Panc1 (cell line): ENCODE measurements around the gene LAMB4. TPM values are rescaled to one million over a fixed set of nuclear protein-coding genes. Genes with fewer than 3 reads are reported as not detected.

Experiments
- ATAC-seq: fragments of 200-7000 bp; cut with Tn5 transposase; 2 replicates; pipeline ENCODE4 v1.9.1; 2020; ENCODE audit warnings: mild to moderate bottlenecking, moderate library complexity
- BruUV-seq: library from RNA; stranded (reverse); fragments of 400-500 nt; replicated peaks from 2 replicates; lab custom pipeline; 2021; lab: Mats Ljungman, UMichigan
- CTCF ChIA-PET: fragments of 300-600 bp; sonication (Branson Sonifier 250); formaldehyde crosslinking; loops from one replicate; lab custom pipeline; 2022; ENCODE audit warnings: antibody characterized with exemption; lab: Charles Lee
- POLR2A ChIA-PET: fragments of 300-600 bp; sonication (Branson Sonifier 250); formaldehyde crosslinking; loops from one replicate; lab custom pipeline; 2022; ENCODE audit warnings: antibody characterized with exemption; lab: Charles Lee
- DNase-seq: peaks from one replicate; pipeline ENCODE4 v3.0.0-alpha.2; 2010; ENCODE audit warnings: low read depth, low spot score
- H3K27ac ChIP-seq: 2 replicates; pipeline ENCODE4 v1.5.1; 2011; ENCODE audit warnings: mild to moderate bottlenecking, low read length, inconsistent platforms
- H3K27me3 ChIP-seq: fragments of 200-500 bp; sonication (Bioruptor generic); 2 replicates; pipeline ENCODE4 v1.6.0; 2014; ENCODE audit warnings: low read length, inconsistent platforms; ENCODE audit not compliant: control insufficient read depth, insufficient read depth
- H3K36me3 ChIP-seq: fragments of 200-500 bp; sonication (Bioruptor generic); 2 replicates; pipeline ENCODE4 v1.5.1; 2014; ENCODE audit warnings: inconsistent platforms, mild to moderate bottlenecking, low read length, moderate library complexity; ENCODE audit not compliant: control insufficient read depth, insufficient read depth
- H3K4me1 ChIP-seq: 2 replicates; pipeline ENCODE4 v1.5.1; 2011; ENCODE audit warnings: inconsistent platforms, mild to moderate bottlenecking, low read length, moderate library complexity; ENCODE audit not compliant: control insufficient read depth, insufficient read depth
- H3K4me3 ChIP-seq, 2 experiments: 2 replicates each; pipeline ENCODE4 v1.5.1; 2011 to 2012; ENCODE audit warnings: low read depth in 2 of 2, low read length in 2 of 2, mild to moderate bottlenecking in 2 of 2, inconsistent platforms in 1 of 2, moderate library complexity in 1 of 2
- H3K9me3 ChIP-seq: fragments of 200-500 bp; sonication (Bioruptor generic); 2 replicates; pipeline ENCODE4 v1.5.1; 2014; ENCODE audit warnings: low read depth, mild to moderate bottlenecking, inconsistent platforms, low read length, moderate library complexity; ENCODE audit not compliant: control insufficient read depth, insufficient read depth
- POLR2AphosphoS5 ChIP-seq: IDR thresholded peaks from 2 replicates; pipeline ENCODE4 v1.6.1; 2012; ENCODE audit warnings: mild to moderate bottlenecking, low read depth, low read length, moderate library complexity
- SIN3A ChIP-seq: IDR thresholded peaks from 2 replicates; pipeline ENCODE4 v1.6.1; 2012; ENCODE audit warnings: low read depth, mild to moderate bottlenecking, low read length, moderate library complexity, borderline replicate concordance; ENCODE audit not compliant: insufficient read depth
- TCF7L2 ChIP-seq: IDR thresholded peaks from 2 replicates; pipeline ENCODE4 v1.6.1; 2011; ENCODE audit warnings: mild to moderate bottlenecking, low read depth, low read length, inconsistent platforms
- in situ Hi-C: cut with HindIII; loops from 2 replicates; pipeline ENCODE4 v1.10.0; 2016; ENCODE audit warnings: low sequenced_read_pairs, low pct_unique_long_range_greater_than_20kb
- intact Hi-C: fragments of 100-400 bp; cut with micrococcal nuclease; formaldehyde crosslinking; loops from one replicate; pipeline ENCODE4 v1.10.0; 2022; ENCODE audit not compliant: unreplicated experiment
- total RNA-seq: library from RNA; stranded (reverse); gene quantifications from one replicate; pipeline ENCODE4 v1.2.1, GENCODE V29; 2021; ENCODE audit not compliant: unreplicated experiment
- TF ChIP-seq, protein P1 (sequence below), 2 experiments: IDR thresholded peaks; 2 replicates each; pipeline ENCODE4 v1.6.1; 2011 to 2012; ENCODE audit warnings: low read depth in 2 of 2, control low read depth in 1 of 2, low read length in 1 of 2, mild to moderate bottlenecking in 1 of 2, moderate library complexity in 1 of 2; ENCODE audit not compliant: insufficient read depth in 1 of 2
- TF ChIP-seq, protein P2 (sequence below): fragments of 450-650 bp; IDR thresholded peaks from 2 replicates; pipeline ENCODE4 v1.5.1; 2017; ENCODE audit warnings: mild to moderate bottlenecking

The LAMB4 gene
- total RNA-seq, 1 experiment from 2014 or later = not detected

- Histone ChIP-seq H3K36me3 (no peaks in the 10 kb centered on the region), H3K4me3 (no peak overlapping the region), H3K27ac (no peak overlapping the region), H3K9me3 (no peaks in the 10 kb centered on the region), H3K4me1 (peaks cover 26% of the 10 kb centered on the region), H3K27me3 (no peaks in the 10 kb centered on the region)
- in situ Hi-C loops = no loop called here
- ChIA-PET CTCF (no interaction called here), POLR2A (no interaction called here)
- TF ChIP-seq TCF7L2 (peak; percentile 68; the same call in 1 of the 2 replicates), POLR2AphosphoS5 (no peak)
- TF ChIP-seq, protein P1, sequence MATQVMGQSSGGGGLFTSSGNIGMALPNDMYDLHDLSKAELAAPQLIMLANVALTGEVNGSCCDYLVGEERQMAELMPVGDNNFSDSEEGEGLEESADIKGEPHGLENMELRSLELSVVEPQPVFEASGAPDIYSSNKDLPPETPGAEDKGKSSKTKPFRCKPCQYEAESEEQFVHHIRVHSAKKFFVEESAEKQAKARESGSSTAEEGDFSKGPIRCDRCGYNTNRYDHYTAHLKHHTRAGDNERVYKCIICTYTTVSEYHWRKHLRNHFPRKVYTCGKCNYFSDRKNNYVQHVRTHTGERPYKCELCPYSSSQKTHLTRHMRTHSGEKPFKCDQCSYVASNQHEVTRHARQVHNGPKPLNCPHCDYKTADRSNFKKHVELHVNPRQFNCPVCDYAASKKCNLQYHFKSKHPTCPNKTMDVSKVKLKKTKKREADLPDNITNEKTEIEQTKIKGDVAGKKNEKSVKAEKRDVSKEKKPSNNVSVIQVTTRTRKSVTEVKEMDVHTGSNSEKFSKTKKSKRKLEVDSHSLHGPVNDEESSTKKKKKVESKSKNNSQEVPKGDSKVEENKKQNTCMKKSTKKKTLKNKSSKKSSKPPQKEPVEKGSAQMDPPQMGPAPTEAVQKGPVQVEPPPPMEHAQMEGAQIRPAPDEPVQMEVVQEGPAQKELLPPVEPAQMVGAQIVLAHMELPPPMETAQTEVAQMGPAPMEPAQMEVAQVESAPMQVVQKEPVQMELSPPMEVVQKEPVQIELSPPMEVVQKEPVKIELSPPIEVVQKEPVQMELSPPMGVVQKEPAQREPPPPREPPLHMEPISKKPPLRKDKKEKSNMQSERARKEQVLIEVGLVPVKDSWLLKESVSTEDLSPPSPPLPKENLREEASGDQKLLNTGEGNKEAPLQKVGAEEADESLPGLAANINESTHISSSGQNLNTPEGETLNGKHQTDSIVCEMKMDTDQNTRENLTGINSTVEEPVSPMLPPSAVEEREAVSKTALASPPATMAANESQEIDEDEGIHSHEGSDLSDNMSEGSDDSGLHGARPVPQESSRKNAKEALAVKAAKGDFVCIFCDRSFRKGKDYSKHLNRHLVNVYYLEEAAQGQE (IDR thresholded peaks at IDR 0.05; ENCODE audit: insufficient read depth in 1 of 2, low read depth in 2 of 2, low read length in 1 of 2) = no peak
- ATAC-seq (0 out of 2 replicates have a peak, but pooled peaks have one; percentile 42), DNase-seq (no peak)
- no TSS peak for BruUV-seq
- intact Hi-C loops = loop anchor here (10.0 kb wide), 1 partner anchor 77 kb away; no protein-coding TSS in a partner anchor
Observed at GRCh38 chr7:108091461-108091831, 38.7 kb downstream of the LAMB4 start.

DNA sequence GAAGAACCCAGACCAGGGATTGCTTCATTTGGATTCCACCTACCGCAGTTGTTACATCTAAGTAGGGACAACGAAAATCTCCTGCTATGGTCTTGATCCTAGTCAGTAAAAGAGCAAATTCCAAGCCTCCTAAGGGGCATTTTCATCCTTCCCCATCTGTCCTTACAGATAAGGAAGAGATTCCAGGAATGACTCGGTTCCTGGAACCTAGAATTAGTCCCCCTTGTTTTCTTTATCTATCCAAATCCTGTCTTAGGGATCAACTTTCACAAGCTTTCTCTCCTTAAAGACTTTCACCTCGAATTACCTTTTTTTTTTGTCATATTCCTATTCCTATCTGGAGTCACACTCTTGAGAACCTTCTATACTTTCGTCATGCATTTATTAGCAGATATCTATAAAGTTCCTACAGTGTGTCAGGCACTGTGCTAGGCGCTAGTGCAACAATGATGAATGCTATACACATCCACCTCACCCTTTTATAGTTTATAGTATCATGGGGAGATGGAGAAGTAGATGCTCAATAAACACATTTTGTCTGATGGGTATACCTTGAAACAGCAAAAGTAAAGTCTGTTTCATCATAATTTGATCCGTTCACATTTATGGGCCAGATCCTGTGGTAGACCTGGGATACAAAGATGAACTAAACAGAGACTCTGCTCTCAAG is 39.2 kb downstream of the LAMB4 start:
- BruUV-seq = no TSS peak
- in situ Hi-C loops = no loop called here
- CTCF ChIA-PET = no interaction called here

More for the DNA sequence above, 39.2 kb downstream of the LAMB4 start:
- H3K9me3 ChIP-seq = no peaks in the 10 kb centered on the region
- H3K27me3 ChIP-seq = no peaks in the 10 kb centered on the region
- no peak for ATAC-seq
- no peak overlapping the region for H3K4me3 ChIP-seq
- H3K36me3 ChIP-seq = no peaks in the 10 kb centered on the region
- DNase-seq = no peak
- POLR2A ChIA-PET = no interaction called here
- TF ChIP-seq TCF7L2 = no peak
- TF ChIP-seq SIN3A = no peak
- TF ChIP-seq, protein P1 (IDR thresholded peaks at IDR 0.05; ENCODE audit: insufficient read depth in 1 of 2, low read depth in 2 of 2, low read length in 1 of 2) = no peak
- no peak for TF ChIP-seq POLR2AphosphoS5
- TF ChIP-seq, protein P2, sequence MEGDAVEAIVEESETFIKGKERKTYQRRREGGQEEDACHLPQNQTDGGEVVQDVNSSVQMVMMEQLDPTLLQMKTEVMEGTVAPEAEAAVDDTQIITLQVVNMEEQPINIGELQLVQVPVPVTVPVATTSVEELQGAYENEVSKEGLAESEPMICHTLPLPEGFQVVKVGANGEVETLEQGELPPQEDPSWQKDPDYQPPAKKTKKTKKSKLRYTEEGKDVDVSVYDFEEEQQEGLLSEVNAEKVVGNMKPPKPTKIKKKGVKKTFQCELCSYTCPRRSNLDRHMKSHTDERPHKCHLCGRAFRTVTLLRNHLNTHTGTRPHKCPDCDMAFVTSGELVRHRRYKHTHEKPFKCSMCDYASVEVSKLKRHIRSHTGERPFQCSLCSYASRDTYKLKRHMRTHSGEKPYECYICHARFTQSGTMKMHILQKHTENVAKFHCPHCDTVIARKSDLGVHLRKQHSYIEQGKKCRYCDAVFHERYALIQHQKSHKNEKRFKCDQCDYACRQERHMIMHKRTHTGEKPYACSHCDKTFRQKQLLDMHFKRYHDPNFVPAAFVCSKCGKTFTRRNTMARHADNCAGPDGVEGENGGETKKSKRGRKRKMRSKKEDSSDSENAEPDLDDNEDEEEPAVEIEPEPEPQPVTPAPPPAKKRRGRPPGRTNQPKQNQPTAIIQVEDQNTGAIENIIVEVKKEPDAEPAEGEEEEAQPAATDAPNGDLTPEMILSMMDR = no peak
- intact Hi-C loops = loop anchor here (10.0 kb wide), 1 partner anchor 76 kb away; no protein-coding TSS in a partner anchor
- peaks cover 21% of the 10 kb centered on the region for H3K4me1 ChIP-seq
- H3K27ac ChIP-seq = no peak overlapping the region
